Left cardiac atrium (tissue), 4 donors: ENCODE data around the gene MARVELD1. TPM values are rescaled to one million over a fixed set of nuclear protein-coding genes. Genes with fewer than 3 reads are reported as not detected.

ENCODE experiments used
- ATAC-seq, 2 donors: fragments of 200-7000 bp; cut with Tn5 transposase; one replicate each; pipeline ENCODE4 v1.9.1; 2020; ENCODE audit warnings: mild to moderate bottlenecking in 2 of 2, moderate library complexity in 2 of 2
- DNase-seq: peaks from one replicate; pipeline ENCODE4 v3.0.0-alpha.2; 2020
- intact Hi-C, 2 donors: fragments of 100-400 bp; cut with DNase I; formaldehyde crosslinking; loops; one replicate each; pipeline versions ENCODE4 v1.14.1 to v1.15.1; 2022 to 2023
- total RNA-seq, 2 donors: library from RNA; stranded (reverse); fragmentation: NEBNext Ultra II Directional; extraction: Animal tissue kit (Norgen Biotek cat#: 25700); gene quantifications; one replicate each; pipeline ENCODE4 v1.2.1, GENCODE V29; 2021
- donor health status: DM: no; HTN: yes; CAD: no.
- donor health status: DM: no; HTN: yes; CAD: no; lungs with severe emphysema.
- donor health status: DM: yes; HTN: yes; CAD: no.
- donor health status: Dilated cardiomyopathy.

The MARVELD1 gene
- total RNA-seq, 2 donors from 2014 or later = 16.3 to 17.4 TPM

DNA sequence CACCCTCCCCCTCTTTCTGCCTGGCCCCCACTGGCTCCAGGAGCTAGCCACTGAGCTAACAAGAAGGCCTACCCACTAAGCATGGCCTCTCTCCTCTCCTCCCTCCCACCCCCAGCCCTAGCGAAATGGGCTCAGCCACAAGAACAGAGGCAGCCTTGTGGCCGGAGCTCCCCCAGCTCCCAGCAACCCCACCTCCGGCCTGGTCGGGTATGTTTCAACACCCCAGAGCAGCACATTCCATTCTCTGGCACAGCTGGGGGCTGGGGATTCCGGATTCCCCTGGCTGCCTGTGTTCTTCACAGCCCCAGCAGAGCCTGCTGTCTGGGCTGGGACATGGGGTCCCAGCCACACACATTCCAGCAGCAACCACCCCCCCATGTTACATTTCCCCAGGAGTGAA, 49.3 kb downstream of the MARVELD1 start:
- ATAC-seq (peak; percentile 17 to 58), DNase-seq (peak; percentile 45)
- intact Hi-C loops = no loop called here

DNA sequence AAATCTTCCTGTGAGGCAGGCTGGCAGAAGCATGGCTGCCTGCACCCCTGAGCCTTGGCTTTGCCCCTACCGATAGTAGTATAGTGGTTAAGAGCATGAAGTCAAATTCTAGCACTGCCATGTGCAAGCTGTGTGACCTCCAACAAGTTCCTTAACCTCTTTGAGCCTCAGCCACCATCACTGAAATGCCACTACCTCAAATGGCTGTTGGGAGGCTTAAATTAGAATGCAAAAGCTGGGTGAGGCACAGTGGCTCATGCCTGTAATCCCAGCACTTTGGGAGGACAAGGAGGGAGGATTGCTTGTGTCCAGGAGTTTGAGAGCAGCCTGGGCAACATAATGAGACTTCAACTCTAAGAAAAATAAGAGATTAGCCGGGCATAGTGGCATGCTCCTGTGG, 49.9 kb downstream of the MARVELD1 start:
- intact Hi-C loops = no loop called here
- DNase-seq = no peak
- ATAC-seq = peak; percentile 5 to 12

DNA sequence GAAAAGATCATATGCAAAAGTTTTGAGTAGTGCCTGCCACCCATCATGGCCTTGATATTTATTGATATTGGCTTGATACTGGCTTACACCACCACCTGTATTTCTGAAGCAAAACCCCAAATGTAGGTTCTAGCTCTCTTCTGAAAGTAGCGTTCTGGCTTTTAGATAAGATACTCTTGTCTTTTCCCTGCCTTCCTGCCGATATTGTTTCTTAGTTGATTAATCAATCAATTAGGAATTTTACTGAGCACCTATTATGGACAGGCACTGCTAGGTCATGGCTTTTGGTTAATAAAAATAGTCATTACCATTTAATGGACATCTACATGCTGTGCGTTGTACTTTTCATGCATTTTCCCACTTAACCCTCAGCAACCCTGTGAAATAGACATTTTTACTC, 50.4 kb downstream of the MARVELD1 start:
- no peak for ATAC-seq
- intact Hi-C loops = no loop called here
- no peak for DNase-seq

DNA sequence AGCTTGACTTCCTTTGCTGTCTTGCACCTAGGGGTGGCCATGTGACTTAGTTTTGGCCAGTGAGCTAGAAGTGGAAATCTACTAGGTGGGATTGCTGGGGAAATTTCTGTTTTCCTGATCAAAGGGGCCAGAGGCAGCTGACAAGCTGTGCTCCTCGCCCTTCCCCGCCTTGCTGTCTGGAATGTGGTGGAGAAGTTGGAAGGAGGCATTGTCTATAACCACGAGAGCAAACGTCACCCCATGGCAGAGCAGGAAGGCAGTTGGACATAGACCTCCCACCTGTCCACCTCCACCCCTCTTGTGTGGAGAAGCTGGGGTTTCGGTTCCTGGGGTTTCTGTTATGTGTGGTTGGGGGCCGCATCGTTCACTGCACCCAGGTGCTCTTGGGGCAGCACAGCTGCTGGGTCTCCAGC, 51.0 kb downstream of the MARVELD1 start:
- intact Hi-C loops = no loop called here
- DNase-seq (no peak), ATAC-seq (peak in 1 of 2 donors; percentile 6)

DNA sequence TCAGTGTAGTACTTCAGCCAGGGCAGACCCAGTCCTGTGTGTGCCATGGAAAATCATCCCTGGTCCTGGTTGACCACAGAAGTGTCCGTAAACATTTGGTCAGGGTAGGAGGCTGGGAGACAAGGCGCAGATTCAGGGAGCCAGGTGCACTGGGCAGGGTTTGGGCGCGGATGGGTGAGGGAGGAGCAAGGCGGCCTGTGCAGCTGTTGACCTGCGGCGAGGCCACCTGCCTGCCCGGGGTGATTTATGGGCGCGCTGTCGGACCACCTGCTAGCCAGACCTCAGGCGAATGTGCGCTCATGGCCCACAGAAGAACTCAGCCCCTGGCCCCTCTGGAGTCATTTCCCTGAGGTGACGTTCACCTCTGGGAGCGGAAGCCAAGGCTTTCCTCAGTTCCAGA, 51.7 kb downstream of the MARVELD1 start:
- peak in 1 of 2 donors; percentile 4 for ATAC-seq
- intact Hi-C loops = no loop called here
- no peak for DNase-seq

DNA sequence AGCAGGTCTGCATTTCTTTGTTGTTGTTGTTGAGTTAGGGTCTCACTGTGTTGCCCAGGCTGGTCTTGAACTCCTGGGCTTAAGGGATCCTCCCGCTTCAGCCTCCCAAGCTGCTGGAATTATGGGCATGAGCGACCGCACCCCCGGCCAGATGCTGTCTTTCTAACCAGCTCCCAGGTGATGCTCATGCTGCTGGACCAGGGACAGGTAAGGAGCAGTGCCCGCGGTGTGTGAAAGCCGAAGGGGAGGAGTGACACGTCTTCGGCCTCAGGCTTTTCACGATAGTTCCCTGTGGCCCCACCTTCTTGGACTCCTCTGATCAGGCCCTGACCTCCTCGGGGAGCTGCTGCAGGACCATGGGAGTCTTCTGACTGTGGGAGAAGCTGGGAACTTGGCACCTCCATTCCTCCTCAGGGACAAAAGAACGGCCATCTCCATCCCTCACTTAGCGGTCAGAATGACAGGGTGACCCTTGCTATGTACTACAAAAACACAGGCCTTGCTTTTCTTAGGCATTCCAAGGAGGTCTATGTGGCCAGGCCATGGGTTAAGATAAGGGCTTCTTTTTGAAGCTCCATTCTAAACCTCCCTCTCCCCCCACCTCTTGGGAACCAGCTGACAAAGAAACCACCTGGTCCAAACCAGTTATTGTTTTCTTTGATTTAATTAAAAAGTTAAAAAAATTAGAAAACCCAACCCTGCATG, 52.7 kb downstream of the MARVELD1 start:
- intact Hi-C loops = no loop called here
- no peak for DNase-seq
- ATAC-seq = no peak

DNA sequence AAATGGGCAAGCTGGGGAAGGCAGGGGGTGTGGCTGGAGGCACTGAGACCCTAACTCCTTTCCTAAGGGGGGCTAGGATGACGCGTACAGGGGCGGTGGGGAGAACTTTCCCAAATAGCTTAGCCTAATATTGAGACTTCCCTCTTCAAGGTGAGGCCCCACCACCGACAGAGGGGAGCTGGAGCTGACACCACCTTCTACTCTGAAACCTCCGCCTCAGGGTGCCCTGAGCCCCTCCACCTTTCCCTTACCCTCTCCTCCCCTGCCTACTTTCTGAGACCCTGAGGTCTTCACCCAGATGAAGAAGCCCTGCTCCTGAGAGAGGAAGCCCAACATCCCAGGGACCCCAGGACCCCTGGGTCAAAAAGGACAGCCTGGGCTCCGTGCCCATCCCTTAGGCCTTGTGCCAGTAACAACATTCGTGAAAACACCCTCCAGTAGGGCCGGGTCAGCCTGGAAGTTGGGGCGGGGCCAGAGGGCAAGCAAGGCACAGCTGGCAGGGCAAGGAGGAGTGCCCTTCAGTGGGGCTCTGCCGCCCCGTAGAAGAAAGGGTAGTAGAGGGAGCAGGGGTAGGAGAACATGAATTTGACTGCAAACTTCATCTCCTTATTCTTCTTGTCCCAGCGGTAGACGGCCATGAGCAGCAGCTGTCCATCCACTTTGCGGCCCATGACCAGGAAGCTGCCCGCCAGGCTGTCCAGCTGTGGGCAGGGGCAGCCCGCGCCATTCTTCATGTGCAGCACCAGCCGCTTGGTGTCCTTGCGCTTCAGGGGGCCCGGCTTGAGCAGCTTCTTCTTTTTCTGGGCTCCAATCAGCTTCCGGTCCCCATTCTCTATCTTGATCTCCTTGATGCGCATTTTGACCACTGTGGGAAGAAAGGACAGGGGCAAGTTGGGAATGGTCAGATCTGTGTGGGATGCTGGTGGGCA, 53.7 kb downstream of the MARVELD1 start:
- ATAC-seq (no peak), DNase-seq (no peak)
- intact Hi-C loops = no loop called here

Other genes with a start within 250 kb of the MARVELD1 start
- 10 to 100 TPM; 31.9 to 34.0 TPM for gene MMS19, start 215.3 kb upstream of the MARVELD1 start, total RNA-seq
- gene UBTD1, start 214.8 kb upstream of the MARVELD1 start, total RNA-seq = 10 to 100 TPM; 22.6 to 23.7 TPM
- gene ANKRD2, start 141.0 kb upstream of the MARVELD1 start, total RNA-seq = 10 to 100 TPM; 11.8 to 54.6 TPM
- gene HOGA1, start 129.3 kb upstream of the MARVELD1 start, total RNA-seq = 10 to 100 TPM in 1 of 2 donors, 1 to 10 TPM in 1; 7.7 to 13.2 TPM
- gene C10orf62, start 124.0 kb upstream of the MARVELD1 start, total RNA-seq = under 1 TPM in 1 of 2 donors, not detected in 1; 0.35 TPM
- 1 to 10 TPM; 7.0 to 8.3 TPM for gene MORN4, start 80.2 kb upstream of the MARVELD1 start, total RNA-seq
- 10 to 100 TPM; 11.2 to 12.1 TPM for gene PI4K2A, start 73.1 kb upstream of the MARVELD1 start, total RNA-seq
- 10 to 100 TPM; 13.2 to 16.3 TPM for gene AVPI1, start 26.5 kb upstream of the MARVELD1 start, total RNA-seq
- gene ZFYVE27, start 23.4 kb downstream of the MARVELD1 start, total RNA-seq = 10 to 100 TPM; 15.7 to 19.5 TPM
- gene SFRP5, start 58.3 kb downstream of the MARVELD1 start, total RNA-seq = 10 to 100 TPM; 38.9 to 83.6 TPM
- gene GOLGA7B, start 136.1 kb downstream of the MARVELD1 start, total RNA-seq = 1 to 10 TPM; 2.4 to 3.5 TPM